HL-60 (cell line): Measurements from ENCODE around the gene NPIPB12.
A peak's percentile ranks its signal among the peaks of the same experiment; 100 is the strongest.
"Not testable (repeated sequence)": the region's sequence is repeated elsewhere in the genome, so short reads cannot be mapped to it uniquely, and the experiment has no call there.

ENCODE experiments used
- DNase-seq, 2 experiments: peaks; one replicate each; pipeline ENCODE4 v3.0.0-alpha.2; 2010 to 2020; ENCODE audit warnings: low read depth in 1 of 2, low spot score in 1 of 2
- H3K27ac ChIP-seq: fragments of 250-450 bp; sonication (Bioruptor Pico); replicated peaks from 2 replicates; pipeline ENCODE4 v1.5.1; 2020; ENCODE audit warnings: mild to moderate bottlenecking, moderate library complexity
- H3K27me3 ChIP-seq: fragments of 250-450 bp; sonication (Bioruptor Pico); 2 replicates; pipeline ENCODE4 v1.5.1; 2021; ENCODE audit warnings: mild to moderate bottlenecking, moderate library complexity; ENCODE audit not compliant: insufficient read depth, poor library complexity, severe bottlenecking
- H3K4me3 ChIP-seq: replicated peaks from 2 replicates; pipeline ENCODE4 v1.5.1; 2011; ENCODE audit warnings: mild to moderate bottlenecking, control low read depth, low read length; ENCODE audit not compliant: insufficient read depth
- long read RNA-seq: library from polyadenylated mRNA; unstranded; transcript quantifications from one replicate; pipeline ENCODE4 v2.0.0, GENCODE V29; 2020

Gene NPIPB12
- long read RNA-seq = 0 reads

- H3K27me3 ChIP-seq, H3K27ac ChIP-seq, H3K4me3 ChIP-seq, DNase-seq: not testable (repeated sequence)
Observed at GRCh38 chr16:29506308-29506707, at the start of gene NPIPB12. Gene NPIPB12, minus strand, starts transcription at chr16:29506408.

DNA sequence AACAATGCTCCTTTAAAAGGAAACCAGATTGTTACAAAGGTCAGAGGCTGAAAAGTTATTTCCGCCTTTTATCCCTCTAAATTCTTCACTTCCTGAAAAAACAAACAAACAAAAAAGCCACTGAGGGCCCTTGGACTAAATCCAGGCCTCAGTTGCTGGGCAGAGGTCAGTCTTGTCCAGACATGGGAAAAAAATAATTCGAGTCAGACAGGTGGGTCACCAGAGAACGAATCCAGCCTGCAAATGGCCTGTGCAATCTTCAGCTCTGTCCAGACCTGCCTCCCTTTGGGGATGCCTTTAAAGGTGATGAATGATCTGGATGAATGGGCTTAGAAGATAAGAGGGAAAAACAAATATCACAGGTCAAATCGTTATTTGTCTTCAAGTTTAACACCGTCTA lies 15.3 kb upstream of the NPIPB12 start:
- H3K4me3 ChIP-seq, H3K27ac ChIP-seq, H3K27me3 ChIP-seq: not testable (repeated sequence)

DNA sequence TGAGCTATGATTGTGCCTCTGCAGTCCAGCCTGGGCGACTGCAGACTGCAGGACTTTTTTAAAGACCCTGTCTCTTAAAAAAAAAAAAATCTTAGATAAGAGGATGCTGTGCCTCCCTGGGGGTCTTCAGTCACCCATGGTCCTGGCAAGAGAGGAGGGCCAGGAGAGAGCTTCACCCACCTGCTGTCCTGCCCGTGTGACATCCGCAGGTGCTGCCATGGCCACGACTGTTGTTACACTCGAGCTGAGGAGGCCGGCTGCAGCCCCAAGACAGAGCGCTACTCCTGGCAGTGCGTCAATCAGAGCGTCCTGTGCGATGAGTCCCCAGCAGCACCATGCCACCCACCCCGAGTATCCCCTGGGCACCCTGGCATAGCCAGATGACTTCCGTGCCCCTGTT lies 23.9 kb downstream of the NPIPB12 start:
- not testable (repeated sequence) for DNase-seq, H3K4me3 ChIP-seq, H3K27ac ChIP-seq, H3K27me3 ChIP-seq

More for the DNA sequence above, 15.3 kb upstream of the NPIPB12 start:
- DNase-seq = not testable (repeated sequence)

DNA sequence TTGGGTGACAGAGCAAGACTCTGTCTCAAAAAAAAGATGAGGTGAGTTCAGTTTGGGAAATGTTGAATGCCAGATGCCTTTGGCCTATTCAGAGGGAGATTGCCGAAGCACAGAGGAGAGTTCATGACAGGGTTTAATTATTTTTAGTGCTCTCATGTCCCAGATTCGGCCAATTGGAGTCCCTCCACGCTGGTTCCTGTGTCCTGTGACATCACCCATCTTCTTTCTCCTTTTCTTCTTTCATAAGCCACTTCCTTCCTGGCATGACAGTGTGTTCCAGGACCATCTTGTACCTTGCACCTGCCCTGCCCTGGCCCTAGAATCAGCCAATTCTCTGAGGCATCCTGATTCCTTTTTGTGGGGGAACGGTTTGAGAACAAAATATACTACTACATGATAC lies 34.1 kb downstream of the NPIPB12 start:
- H3K27ac ChIP-seq, H3K27me3 ChIP-seq, DNase-seq, H3K4me3 ChIP-seq: not testable (repeated sequence)

DNA sequence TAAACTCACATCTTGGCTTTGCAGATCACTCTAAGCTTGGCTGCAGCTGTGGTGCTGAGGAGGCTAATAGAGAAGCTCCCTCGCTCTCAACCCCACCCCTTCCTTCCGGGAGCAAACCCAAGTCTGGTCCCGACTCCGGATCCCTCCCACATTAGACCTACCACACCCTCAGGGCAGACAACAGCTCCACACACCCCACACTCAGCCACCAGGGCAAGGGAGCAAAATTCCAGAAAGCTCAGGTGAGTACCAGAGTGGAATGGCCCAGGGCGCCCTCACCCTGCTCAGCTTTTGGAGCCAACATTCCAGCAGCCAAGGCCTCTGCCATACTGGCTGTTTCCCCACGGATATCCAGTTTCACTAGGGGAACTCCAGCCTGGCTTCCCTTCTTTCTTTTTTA lies 36.5 kb downstream of the NPIPB12 start:
- not testable (repeated sequence) for H3K4me3 ChIP-seq, H3K27ac ChIP-seq, H3K27me3 ChIP-seq
- DNase-seq = peak in 1 of 2 experiments; percentile 47

DNA sequence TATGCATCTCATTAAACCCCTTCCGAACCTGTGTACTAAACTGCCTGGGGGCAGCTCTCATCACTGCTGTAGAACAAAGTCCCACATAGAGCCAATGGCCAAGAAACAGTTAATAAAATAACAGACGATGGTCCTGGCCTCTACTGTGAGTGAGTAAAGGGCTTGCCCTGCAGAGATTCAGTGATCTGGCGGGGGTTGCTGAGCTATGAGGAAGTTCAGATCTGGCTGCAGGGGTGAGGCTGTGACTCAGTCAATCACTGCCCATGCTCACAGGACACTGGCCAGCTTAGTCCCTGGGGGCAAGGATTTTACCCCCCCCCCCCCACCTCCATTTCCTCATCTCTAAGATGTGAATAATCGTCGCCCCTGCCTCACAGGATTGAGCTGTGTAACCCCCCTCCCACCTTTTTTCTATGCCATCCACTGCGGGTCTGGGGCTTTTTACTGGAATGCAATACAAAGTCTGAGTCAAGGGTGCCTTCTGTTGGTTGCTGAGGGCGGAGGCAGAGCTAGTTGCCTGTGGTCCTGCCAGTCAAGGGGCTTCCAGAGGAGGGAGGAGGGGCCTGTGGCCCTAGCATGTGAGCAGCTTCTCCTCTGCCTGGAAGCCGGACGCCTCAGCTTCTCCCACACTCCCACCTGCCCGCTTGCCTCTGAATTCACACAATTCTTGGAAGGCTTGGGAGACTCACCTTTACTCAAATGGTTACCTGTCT lies 38.4 kb downstream of the NPIPB12 start:
- not testable (repeated sequence) for H3K4me3 ChIP-seq, H3K27ac ChIP-seq, H3K27me3 ChIP-seq, DNase-seq

DNA sequence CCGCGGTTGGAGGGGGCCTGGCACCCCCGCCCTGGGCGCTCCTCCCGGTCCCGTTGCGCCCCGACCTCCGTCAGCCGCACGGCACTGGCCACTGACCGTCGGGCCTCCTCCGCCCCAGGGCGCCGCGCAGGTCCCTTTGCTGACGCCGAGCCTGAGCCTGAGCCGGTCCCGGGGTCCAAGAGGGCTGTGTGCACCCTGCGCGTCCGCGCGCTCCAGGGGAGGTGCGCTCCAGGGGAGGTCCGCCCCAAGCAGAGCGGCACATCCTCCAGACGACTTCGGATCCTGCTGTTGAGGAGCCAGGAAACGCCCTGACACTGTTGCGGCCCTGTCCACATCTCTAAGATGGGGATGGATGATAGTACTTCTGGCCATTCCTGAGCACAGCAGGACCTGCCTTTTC lies 39.3 kb downstream of the NPIPB12 start:
- not testable (repeated sequence) for DNase-seq, H3K4me3 ChIP-seq, H3K27me3 ChIP-seq, H3K27ac ChIP-seq

DNA sequence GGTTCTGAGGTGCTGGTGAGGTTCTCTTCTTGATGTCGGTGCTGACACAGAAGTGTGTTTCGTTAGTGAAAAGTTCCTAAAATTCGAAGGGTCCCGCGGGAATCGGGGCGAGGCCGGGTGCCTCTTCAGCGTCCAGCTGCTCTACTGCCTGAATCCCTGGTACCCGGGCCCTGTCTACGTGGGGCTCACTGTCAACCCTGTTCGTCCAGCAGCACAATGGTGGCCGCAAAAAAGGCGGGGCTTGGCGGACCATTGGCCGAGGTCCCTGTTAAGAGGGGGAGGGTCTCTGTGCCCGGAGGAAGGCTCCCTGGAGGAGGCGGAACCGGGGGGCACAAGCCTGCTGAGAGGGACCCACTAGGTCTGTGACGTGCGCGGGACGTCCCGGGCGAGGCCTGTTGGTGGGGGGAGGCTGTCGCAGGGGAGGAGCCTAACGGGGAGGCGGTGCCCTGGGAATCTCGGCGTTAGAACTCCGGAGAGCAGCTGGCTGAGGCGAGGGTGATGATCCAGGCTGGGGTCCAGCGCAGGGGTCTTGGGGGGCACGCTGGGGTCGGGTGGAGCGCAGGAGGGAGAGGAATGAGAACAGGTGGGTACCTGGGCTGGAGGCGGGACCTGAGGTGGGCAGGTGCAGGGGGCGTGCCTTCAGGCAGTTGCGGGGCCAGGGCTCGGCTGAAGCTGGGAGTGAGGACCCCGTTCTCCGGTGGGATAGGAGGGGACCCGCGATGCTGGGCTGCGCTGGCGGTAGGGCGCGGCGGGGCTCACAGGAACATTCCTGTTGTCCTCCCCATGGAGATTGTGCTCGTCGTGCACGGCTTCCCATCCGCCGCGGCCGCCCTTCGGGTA lies 40.0 kb downstream of the NPIPB12 start:
- DNase-seq, H3K27ac ChIP-seq, H3K27me3 ChIP-seq, H3K4me3 ChIP-seq: not testable (repeated sequence)

- H3K27ac ChIP-seq, H3K27me3 ChIP-seq, H3K4me3 ChIP-seq, DNase-seq: not testable (repeated sequence)
Observed at GRCh38 chr16:29460647-29461030, 45.6 kb downstream of the NPIPB12 start.

GRCh38 chr16:29459706-29460646 lies 46.2 kb downstream of the NPIPB12 start, which contains the start of gene SULT1A4:
Gene SULT1A4, plus strand, starts transcription at chr16:29459913. Its CDS starts 1,473 bp downstream, at chr16:29461386.
- not testable (repeated sequence) for DNase-seq, H3K4me3 ChIP-seq, H3K27ac ChIP-seq, H3K27me3 ChIP-seq

GRCh38 chr16:29457660-29458059 lies 48.5 kb downstream of the NPIPB12 start:
- not testable (repeated sequence) for H3K27me3 ChIP-seq, H3K4me3 ChIP-seq, H3K27ac ChIP-seq
- DNase-seq = peak in 1 of 2 experiments; percentile 0

GRCh38 chr16:29454828-29455227 lies 51.4 kb downstream of the NPIPB12 start:
- H3K27me3 ChIP-seq, H3K4me3 ChIP-seq, H3K27ac ChIP-seq, DNase-seq: not testable (repeated sequence)

DNA sequence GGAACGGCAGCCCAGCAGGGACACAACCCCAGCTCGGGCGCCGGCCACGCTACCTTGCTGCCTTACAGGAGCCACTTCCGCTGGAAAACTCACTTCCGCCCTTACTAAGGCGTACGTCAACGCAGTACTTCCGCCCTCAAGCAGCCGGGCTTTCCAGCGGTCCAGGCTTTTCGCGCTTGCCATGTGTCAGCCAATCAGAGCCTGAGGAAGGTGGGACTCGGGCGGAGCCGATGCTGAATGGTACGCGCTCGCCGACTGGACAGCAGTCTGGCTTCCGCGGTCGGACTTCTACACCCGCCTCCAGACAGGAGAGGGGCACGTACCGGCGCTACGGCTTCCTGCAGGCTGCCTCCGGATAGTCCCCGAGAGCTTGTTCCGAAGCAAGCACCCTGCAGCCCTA lies 51.9 kb downstream of the NPIPB12 start, which contains the start of the genes BOLA2 and SLX1B:
BOLA2 (minus strand) TSS at position 83 of the 400 bp plus-strand sequence. CDS start 98 bp downstream, outside the sequence.
SLX1B (plus strand) TSS at position 265 of the 400 bp plus-strand sequence.
- DNase-seq, H3K27me3 ChIP-seq, H3K4me3 ChIP-seq, H3K27ac ChIP-seq: not testable (repeated sequence)

- H3K27me3 ChIP-seq, DNase-seq, H3K27ac ChIP-seq, H3K4me3 ChIP-seq: not testable (repeated sequence)
Observed at GRCh38 chr16:29453754-29454153, 52.5 kb downstream of the NPIPB12 start.
